H1 (cell line): Measurements from ENCODE around the gene KIF15. TPM values are rescaled to one million over a fixed set of nuclear protein-coding genes. Genes with fewer than 3 reads are reported as not detected.

Source experiments
- CTCF ChIA-PET: fragments of 300-600 bp; sonication (Branson Sonifier 250); formaldehyde crosslinking; loops from one replicate; lab custom pipeline; 2021; ENCODE audit not compliant: partially characterized antibody; lab: Charles Lee
- POLR2A ChIA-PET: fragments of 300-600 bp; sonication (Branson Sonifier 250); formaldehyde crosslinking; loops from one replicate; lab custom pipeline; 2021; ENCODE audit warnings: inconsistent platforms; ENCODE audit not compliant: partially characterized antibody; lab: Charles Lee
- DNase-seq, 2 experiments: peaks; one replicate each; pipeline versions ENCODE4 v3.0.0 to v3.0.0-alpha.2; 2010 to 2022; ENCODE audit warnings: low spot score in 2 of 2, low read depth in 1 of 2, mixed read lengths in 1 of 2
- FAIRE-seq: peaks from 2 replicates; lab custom pipeline; 2011; peaks lifted over from hg19 to GRCh38; lab: Jason Lieb, UNC
- H2AFZ ChIP-seq: 2 replicates; pipeline ENCODE4 v1.8.1; 2012; ENCODE audit warnings: low read length, inconsistent platforms
- H2AK5ac ChIP-seq: 2 replicates; pipeline ENCODE4 v1.6.1; 2013; ENCODE audit warnings: low read depth, low read length
- H2BK120ac ChIP-seq: replicated peaks from 2 replicates; pipeline ENCODE3; 2013; ENCODE audit warnings: low read depth, low read length, inconsistent platforms
- H2BK12ac ChIP-seq: 2 replicates; pipeline ENCODE4 v1.6.1; 2013; ENCODE audit warnings: low read depth, low read length
- H2BK15ac ChIP-seq: 2 replicates; pipeline ENCODE4 v1.6.1; 2013; ENCODE audit warnings: low read length
- H2BK20ac ChIP-seq: 2 replicates; pipeline ENCODE4 v1.6.1; 2013; ENCODE audit warnings: low read length
- H2BK5ac ChIP-seq: 2 replicates; pipeline ENCODE4 v1.6.1; 2013; ENCODE audit warnings: low read depth, low read length
- H3K14ac ChIP-seq: 2 replicates; pipeline ENCODE4 v1.6.1; 2013; ENCODE audit warnings: inconsistent platforms; ENCODE audit not compliant: insufficient read length
- H3K18ac ChIP-seq: 2 replicates; pipeline ENCODE4 v1.6.1; 2013; ENCODE audit warnings: low read length; ENCODE audit errors: extremely low read depth
- H3K23ac ChIP-seq: 2 replicates; pipeline ENCODE4 v1.6.1; 2013; ENCODE audit warnings: inconsistent platforms; ENCODE audit not compliant: insufficient read length
- H3K23me2 ChIP-seq: 2 replicates; pipeline ENCODE4 v1.6.1; 2013; ENCODE audit warnings: low read depth, low read length
- H3K27ac ChIP-seq: 2 replicates; pipeline ENCODE4 v1.6.1; 2011; ENCODE audit warnings: low read depth, low read length, inconsistent platforms
- H3K27me3 ChIP-seq, 4 experiments: replicated peaks in 1 of 4; 1 replicate in 1 of 4; 2 replicates in 3 of 4; pipeline versions ENCODE4 v1.6.1 to v1.8.1; 2011 to 2013; ENCODE audit warnings: low read length in 3 of 4, mild to moderate bottlenecking in 3 of 4, inconsistent platforms in 2 of 4, mixed read lengths in 2 of 4, moderate library complexity in 1 of 4; ENCODE audit not compliant: control insufficient read depth in 3 of 4, insufficient read depth in 3 of 4; ENCODE audit errors: extremely low read depth in 1 of 4
- H3K36me3 ChIP-seq, 4 experiments: 2 replicates each; pipeline versions ENCODE4 v1.6.1 to v1.8.1; 2011 to 2013; ENCODE audit warnings: mild to moderate bottlenecking in 4 of 4, low read length in 3 of 4, moderate library complexity in 2 of 4, control low read depth in 1 of 4, inconsistent platforms in 1 of 4; ENCODE audit not compliant: insufficient read depth in 4 of 4, control insufficient read depth in 2 of 4
- H3K4ac ChIP-seq: replicated peaks from 2 replicates; pipeline ENCODE3; 2013; ENCODE audit warnings: low read length, low read depth, mixed read lengths, inconsistent platforms; ENCODE audit not compliant: insufficient read length
- H3K4me1 ChIP-seq, 4 experiments: replicated peaks in 1 of 4; 1 replicate in 1 of 4; 2 replicates in 3 of 4; pipeline versions ENCODE4 v1.6.1 to v1.8.1; 2011 to 2013; ENCODE audit warnings: low read length in 3 of 4, inconsistent platforms in 2 of 4, mixed read lengths in 1 of 4; ENCODE audit not compliant: insufficient read depth in 4 of 4, control insufficient read depth in 3 of 4
- H3K4me2 ChIP-seq, 2 experiments: 2 replicates each; pipeline versions ENCODE4 v1.6.1 to v1.8.1; 2011 to 2013; ENCODE audit warnings: low read depth in 2 of 2, low read length in 2 of 2, control low read depth in 1 of 2, inconsistent platforms in 1 of 2, mild to moderate bottlenecking in 1 of 2; ENCODE audit not compliant: insufficient read depth in 1 of 2
- H3K4me3 ChIP-seq, 4 experiments: fragments of 200-600, 300-600 bp in 1 of 4; sonication (generic), shearing (Covaris generic), sonication (Bioruptor Twin) in 1 of 4; 2 replicates each; pipeline versions ENCODE4 v1.5.1 to v1.8.1; 2011 to 2016; ENCODE audit warnings: low read length in 4 of 4, low read depth in 3 of 4, control low read depth in 2 of 4, inconsistent platforms in 2 of 4, mild to moderate bottlenecking in 2 of 4, mixed read lengths in 1 of 4, moderate library complexity in 1 of 4; ENCODE audit not compliant: insufficient read depth in 2 of 4; ENCODE audit errors: extremely low read depth in 1 of 4
- H3K56ac ChIP-seq: replicated peaks from 2 replicates; pipeline ENCODE3; 2013; ENCODE audit warnings: low read depth, mild to moderate bottlenecking, mixed read lengths, low read length, inconsistent platforms; ENCODE audit not compliant: insufficient read length
- H3K79me1 ChIP-seq: 2 replicates; pipeline ENCODE4 v1.6.1; 2013; ENCODE audit warnings: low read depth, low read length, control low read depth
- H3K79me2 ChIP-seq, 2 experiments: 2 replicates each; pipeline versions ENCODE4 v1.6.1 to v1.8.1; 2012 to 2013; ENCODE audit warnings: low read length in 2 of 2, mild to moderate bottlenecking in 2 of 2, inconsistent platforms in 1 of 2; ENCODE audit not compliant: insufficient read depth in 2 of 2, control insufficient read depth in 1 of 2
- H3K9ac ChIP-seq, 4 experiments: replicated peaks in 1 of 4; 1 replicate in 1 of 4; 2 replicates in 3 of 4; pipeline versions ENCODE4 v1.6.1 to v1.8.1; 2011 to 2013; ENCODE audit warnings: low read depth in 3 of 4, low read length in 3 of 4, control low read depth in 2 of 4, mild to moderate bottlenecking in 2 of 4, moderate library complexity in 2 of 4, inconsistent platforms in 1 of 4; ENCODE audit errors: extremely low read depth in 1 of 4
- H3K9me3 ChIP-seq, 2 experiments: 2 replicates each; pipeline versions ENCODE4 v1.6.1 to v1.8.1; 2012 to 2013; ENCODE audit warnings: mild to moderate bottlenecking in 2 of 2, moderate library complexity in 2 of 2, control low read depth in 1 of 2, inconsistent platforms in 1 of 2, low read depth in 1 of 2, low read length in 1 of 2, mixed read lengths in 1 of 2; ENCODE audit not compliant: insufficient read depth in 2 of 2
- H4K20me1 ChIP-seq, 2 experiments: replicated peaks in 1 of 2; 2 replicates each; pipeline versions ENCODE3 to v1.8.1; 2011 to 2013; ENCODE audit warnings: inconsistent platforms in 2 of 2, low read length in 2 of 2, mild to moderate bottlenecking in 1 of 2; ENCODE audit not compliant: insufficient read depth in 2 of 2, control insufficient read depth in 1 of 2
- H4K5ac ChIP-seq: 2 replicates; pipeline ENCODE4 v1.6.1; 2013; ENCODE audit warnings: low read length, low read depth, mixed read lengths, inconsistent platforms; ENCODE audit not compliant: insufficient read length
- H4K8ac ChIP-seq: 2 replicates; pipeline ENCODE4 v1.8.0; 2013; ENCODE audit warnings: mild to moderate bottlenecking, moderate library complexity, low read length, inconsistent platforms; ENCODE audit not compliant: insufficient read depth; ENCODE audit errors: extremely low read depth
- H4K91ac ChIP-seq: replicated peaks from 2 replicates; pipeline ENCODE3; 2013; ENCODE audit warnings: low read length, mixed read lengths, inconsistent platforms; ENCODE audit not compliant: insufficient read length
- CHD2 ChIP-seq: IDR thresholded peaks from 2 replicates; pipeline ENCODE4 v1.6.1; 2012; ENCODE audit warnings: low read length, improper control_type of control experiment
- CTCF ChIP-seq, 3 experiments: IDR thresholded peaks; 1 replicate in 2 of 3; 2 replicates in 1 of 3; pipeline versions ENCODE4 v1.5.1 to v1.6.1; 2011; ENCODE audit warnings: low read length in 3 of 3, mild to moderate bottlenecking in 3 of 3, inconsistent platforms in 2 of 3, low read depth in 1 of 3, moderate library complexity in 1 of 3; ENCODE audit not compliant: insufficient read depth in 1 of 3; ENCODE audit errors: control extremely low read depth in 1 of 3
- POLR2AphosphoS5 ChIP-seq: IDR thresholded peaks from 2 replicates; pipeline ENCODE4 v1.6.1; 2011; ENCODE audit warnings: low read depth, low read length
- WGBS, 2 experiments: shearing (Covaris generic) in 1 of 2; methylation state at CpG; one replicate each; pipeline versions ENCODE4 v1.1.6 to v1.1.7; 2013 to 2015; ENCODE audit warnings: low lambda C conversion rate in 2 of 2, mixed read lengths in 2 of 2, inconsistent platforms in 1 of 2, low coverage in 1 of 2, missing lambda C conversion rate in 1 of 2; ENCODE audit not compliant: insufficient replicate concordance in 2 of 2, insufficient coverage in 1 of 2, insufficient read length in 1 of 2; ENCODE audit errors: extremely low coverage in 1 of 2, missing lambda C conversion rate in 1 of 2; 5-methylcytosine and 5-hydroxymethylcytosine counted together
- polyA plus RNA-seq, 7 experiments: library from polyadenylated mRNA; depleted of rRNA in 3 of 7; stranded (reverse) in 5 of 7; unstranded in 2 of 7; fragments of >200 nt in 5 of 7; fragments of 200-250 nt in 2 of 7; gene quantifications; 1 replicate in 5 of 7; 2 replicates in 1 of 7; 4 replicates in 1 of 7; pipeline versions ENCODE4 v1.2.1 to v1.2.3, GENCODE V29; 2011 to 2013; ENCODE audit warnings: missing spikeins in 2 of 7, mixed read lengths in 2 of 7
- total RNA-seq: library from RNA; stranded (reverse); fragmentation: NEBNext Ultra II Directional; extraction: Animal tissue kit (Norgen Biotek cat#: 25700); gene quantifications from 2 replicates; pipeline ENCODE4 v1.2.1, GENCODE V29; 2021

Gene KIF15
- total and polyA plus RNA-seq, 2 of the 8 experiments (the other 6 are each of a cell fraction or from before 2014, with no cell fraction given) = 4.2 to 25.5 TPM

GRCh38 chr3:44870375-44871061, 108.9 kb downstream of the KIF15 start:
- WGBS, 2 experiments = 88% methylated on average over 8 of the region's 8 CpGs; no CpG with 5 or more reads in 1 of the 2 experiments
- no peak overlapping the region for H2BK20ac ChIP-seq
- TF ChIP-seq CTCF (IDR thresholded peaks at IDR 0.05; ENCODE audit: control extremely low read depth in 1 of 3, insufficient read depth in 1 of 3, low read depth in 1 of 3, low read length in 3 of 3) (no peak), CHD2 (no peak), POLR2AphosphoS5 (no peak)

More at GRCh38 chr3:44870375-44871061, 108.9 kb downstream of the KIF15 start:
- CTCF ChIA-PET = interaction anchor here (3.9 kb wide), 1 partner anchor 13 kb away, joined by 17 read pairs; no protein-coding TSS in a partner anchor
- Histone ChIP-seq H3K4me3 (no peak overlapping the region), H4K5ac (no peak overlapping the region), H4K91ac (no peak overlapping the region), H3K23me2 (no peaks in the 10 kb centered on the region), H4K20me1 (peaks cover 0 to 2% of the 10 kb centered on the region in 2 experiments), H3K9ac (no peak overlapping the region), H2BK120ac (no peak overlapping the region), H3K4ac (no peak overlapping the region), H3K56ac (no peak overlapping the region), H3K27ac (no peak overlapping the region), H3K36me3 (no peaks in the 10 kb centered on the region), H3K27me3 (no peaks in the 10 kb centered on the region), H3K9me3 (no peaks in the 10 kb centered on the region), H2AFZ (no peak overlapping the region), H3K4me1 (no peaks in the 10 kb centered on the region), H2BK15ac (no peak overlapping the region), H3K79me1 (no peaks in the 10 kb centered on the region), H2AK5ac (no peak overlapping the region), H2BK5ac (no peak overlapping the region), H3K14ac (no peak overlapping the region), H3K18ac (no peak overlapping the region), H2BK12ac (no peak overlapping the region), H3K79me2 (no peaks in the 10 kb centered on the region), H4K8ac (no peak overlapping the region), H3K23ac (no peak overlapping the region), H3K4me2 (no peak overlapping the region)
- FAIRE-seq = no peak
- POLR2A ChIA-PET = no interaction called here
- DNase-seq = no peak
